Ovary (tissue), 3 donors: ENCODE results near the gene RAB7A.

Experiments
- CTCF ChIP-seq, 3 donors: fragments of 450-650 bp in 2 of 3; fragments of 200-600 bp in 1 of 3; IDR thresholded peaks; one replicate each; pipeline versions ENCODE4 v1.5.1 to v1.8.0; 2016 to 2022; ENCODE audit warnings: antibody characterized with exemption in 3 of 3, mild to moderate bottlenecking in 1 of 3
- EP300 ChIP-seq: sonication (generic); formaldehyde crosslinking; IDR thresholded peaks from one replicate; pipeline ENCODE4 v1.6.1; 2017; ENCODE audit warnings: antibody characterized with exemption
- POLR2A ChIP-seq: fragments of 450-650 bp; IDR thresholded peaks from one replicate; pipeline ENCODE4 v1.6.1; 2017; ENCODE audit warnings: antibody characterized with exemption, mild to moderate bottlenecking, moderate library complexity
- donor health status: DM: no; HTN: no; CAD: no.

GRCh38 chr3:128760881-128761280 lies 34.9 kb downstream of the RAB7A start:
- TF ChIP-seq POLR2A, result no peak
- TF ChIP-seq CTCF (IDR thresholded peaks at IDR 0.05), result no peak
- no peak for TF ChIP-seq EP300
